Measurements from ENCODE around the gene FHOD3.

The FHOD3 gene

DNA sequence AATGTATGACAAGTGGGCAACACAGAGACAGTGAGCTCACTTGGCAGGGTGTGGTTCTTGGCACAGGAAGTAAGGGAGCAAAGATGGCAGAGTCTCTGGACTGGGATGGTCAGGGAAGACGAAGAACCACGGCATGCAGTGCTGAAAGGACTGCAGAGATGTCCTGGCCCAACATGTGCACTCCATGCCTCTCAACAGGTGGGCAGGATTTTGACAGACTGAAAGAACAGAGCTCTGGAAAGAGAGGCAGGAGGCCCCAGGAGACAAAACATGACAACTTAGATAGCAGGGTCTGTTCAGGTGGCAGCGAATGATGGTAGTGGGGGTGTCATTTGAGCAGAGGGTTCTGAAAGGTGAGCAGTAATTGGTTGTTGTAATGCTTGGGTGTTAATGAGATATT, 180.3 kb downstream of the FHOD3 start:
- Histone ChIP-seq H3K27ac (no peak overlapping the region), H3K36me3 (replicated peaks) (no peaks in the 10 kb centered on the region), H3K27me3 (replicated peaks) (no peaks in the 10 kb centered on the region), H3K4me3 (ENCODE audit: low read depth, low read length) (no peak overlapping the region)
- DNase-seq, result no peak
- in situ Hi-C loops (cut with HindIII; ENCODE audit: low pct_ligation_motif_present, low sequenced_read_pairs), result no loop called here
- TF ChIP-seq, protein P1, sequence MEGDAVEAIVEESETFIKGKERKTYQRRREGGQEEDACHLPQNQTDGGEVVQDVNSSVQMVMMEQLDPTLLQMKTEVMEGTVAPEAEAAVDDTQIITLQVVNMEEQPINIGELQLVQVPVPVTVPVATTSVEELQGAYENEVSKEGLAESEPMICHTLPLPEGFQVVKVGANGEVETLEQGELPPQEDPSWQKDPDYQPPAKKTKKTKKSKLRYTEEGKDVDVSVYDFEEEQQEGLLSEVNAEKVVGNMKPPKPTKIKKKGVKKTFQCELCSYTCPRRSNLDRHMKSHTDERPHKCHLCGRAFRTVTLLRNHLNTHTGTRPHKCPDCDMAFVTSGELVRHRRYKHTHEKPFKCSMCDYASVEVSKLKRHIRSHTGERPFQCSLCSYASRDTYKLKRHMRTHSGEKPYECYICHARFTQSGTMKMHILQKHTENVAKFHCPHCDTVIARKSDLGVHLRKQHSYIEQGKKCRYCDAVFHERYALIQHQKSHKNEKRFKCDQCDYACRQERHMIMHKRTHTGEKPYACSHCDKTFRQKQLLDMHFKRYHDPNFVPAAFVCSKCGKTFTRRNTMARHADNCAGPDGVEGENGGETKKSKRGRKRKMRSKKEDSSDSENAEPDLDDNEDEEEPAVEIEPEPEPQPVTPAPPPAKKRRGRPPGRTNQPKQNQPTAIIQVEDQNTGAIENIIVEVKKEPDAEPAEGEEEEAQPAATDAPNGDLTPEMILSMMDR (IDR thresholded peaks at IDR 0.05; ENCODE audit: low read depth, low read length, missing control alignments), result no peak

- DNase-seq, result no peak
- Histone ChIP-seq H3K27ac (no peak overlapping the region), H3K36me3 (replicated peaks) (no peaks in the 10 kb centered on the region), H3K27me3 (replicated peaks) (no peaks in the 10 kb centered on the region), H3K4me3 (ENCODE audit: low read depth, low read length) (no peak overlapping the region)
- TF ChIP-seq, protein P1 (IDR thresholded peaks at IDR 0.05; ENCODE audit: low read depth, low read length, missing control alignments), result no peak
- in situ Hi-C loops (cut with HindIII; ENCODE audit: low pct_ligation_motif_present, low sequenced_read_pairs), result no loop called here
Observed at GRCh38 chr18:36481201-36481657, 183.7 kb downstream of the FHOD3 start.

DNA sequence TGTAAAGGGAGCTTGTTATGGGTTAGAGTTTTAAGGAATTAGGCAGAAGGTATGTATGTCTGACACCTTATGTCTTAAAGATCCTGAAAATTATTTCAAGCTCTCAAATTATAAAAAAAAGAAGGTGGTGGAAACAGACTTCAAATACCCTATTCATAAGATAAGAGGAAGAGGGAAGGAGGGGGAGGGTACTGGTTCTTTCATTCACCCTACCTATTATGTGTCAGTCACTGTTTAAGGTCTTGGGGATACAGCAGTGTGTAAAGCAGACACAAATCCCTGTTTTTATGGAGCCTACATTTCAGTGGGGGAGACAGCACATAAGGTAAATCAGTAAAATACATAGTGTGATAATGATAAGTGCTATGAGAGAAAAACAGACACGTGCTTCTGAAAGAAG, 184.4 kb downstream of the FHOD3 start:
- TF ChIP-seq, protein P1 (IDR thresholded peaks at IDR 0.05; ENCODE audit: low read depth, low read length, missing control alignments), result no peak
- in situ Hi-C loops (cut with HindIII; ENCODE audit: low pct_ligation_motif_present, low sequenced_read_pairs), result no loop called here
- H3K36me3 ChIP-seq (replicated peaks), result no peaks in the 10 kb centered on the region
- no peaks in the 10 kb centered on the region for H3K27me3 ChIP-seq (replicated peaks)
- H3K4me3 ChIP-seq (ENCODE audit: low read depth, low read length), result no peak overlapping the region
- DNase-seq, result no peak
- no peak overlapping the region for H3K27ac ChIP-seq

- H3K27me3 ChIP-seq (replicated peaks), result no peaks in the 10 kb centered on the region
- DNase-seq, result no peak
- H3K4me3 ChIP-seq (ENCODE audit: low read depth, low read length), result no peak overlapping the region
- H3K36me3 ChIP-seq (replicated peaks), result no peaks in the 10 kb centered on the region
- in situ Hi-C loops (cut with HindIII; ENCODE audit: low pct_ligation_motif_present, low sequenced_read_pairs), result no loop called here
- no peak overlapping the region for H3K27ac ChIP-seq
- TF ChIP-seq, protein P1 (IDR thresholded peaks at IDR 0.05; ENCODE audit: low read depth, low read length, missing control alignments), result no peak
Observed at GRCh38 chr18:36484591-36484990, 187.1 kb downstream of the FHOD3 start.

GRCh38 chr18:36485772-36486171, 188.3 kb downstream of the FHOD3 start:
- no peak overlapping the region for H3K4me3 ChIP-seq (ENCODE audit: low read depth, low read length)
- in situ Hi-C loops (cut with HindIII; ENCODE audit: low pct_ligation_motif_present, low sequenced_read_pairs), result no loop called here
- TF ChIP-seq, protein P1 (IDR thresholded peaks at IDR 0.05; ENCODE audit: low read depth, low read length, missing control alignments), result no peak
- H3K27ac ChIP-seq, result no peak overlapping the region
- no peak for DNase-seq
- no peaks in the 10 kb centered on the region for H3K27me3 ChIP-seq (replicated peaks)
- no peaks in the 10 kb centered on the region for H3K36me3 ChIP-seq (replicated peaks)

DNA sequence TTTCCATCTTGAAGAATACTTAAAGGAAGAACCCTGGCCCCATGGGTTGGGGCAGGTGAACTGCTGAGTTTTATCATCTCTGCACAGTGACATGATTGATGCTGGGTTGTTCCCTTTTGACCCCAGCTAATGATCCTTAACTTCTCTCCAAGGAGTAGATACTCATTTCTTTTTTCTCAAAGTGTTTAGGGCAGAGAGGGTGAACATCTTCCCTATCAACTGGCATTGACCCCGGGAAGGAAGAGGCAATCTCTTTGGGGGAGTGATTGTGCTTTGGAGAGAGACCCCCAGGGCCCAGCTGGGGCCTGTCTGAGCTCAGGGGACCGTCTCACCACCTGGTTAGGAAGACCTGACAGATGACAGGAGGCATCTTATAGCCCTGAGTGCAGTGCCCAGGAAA, 190.6 kb downstream of the FHOD3 start:
- Histone ChIP-seq H3K36me3 (replicated peaks) (no peaks in the 10 kb centered on the region), H3K4me3 (ENCODE audit: low read depth, low read length) (no peak overlapping the region), H3K27me3 (replicated peaks) (no peaks in the 10 kb centered on the region), H3K27ac (no peak overlapping the region)
- DNase-seq, result no peak
- in situ Hi-C loops (cut with HindIII; ENCODE audit: low pct_ligation_motif_present, low sequenced_read_pairs), result no loop called here
- TF ChIP-seq, protein P1 (IDR thresholded peaks at IDR 0.05; ENCODE audit: low read depth, low read length, missing control alignments), result no peak

Data from brain microvascular endothelial cell (primary cell).